Thyroid gland (tissue), 4 donors: Measurements from ENCODE around the gene NTRK2. TPM values are rescaled to one million over a fixed set of nuclear protein-coding genes. Genes with fewer than 3 reads are reported as not detected.

Experiments
- DNase-seq, 2 donors: peaks; one replicate each; pipeline ENCODE4 v3.0.0-alpha.2; 2019
- H3K27ac ChIP-seq, 3 donors: fragments of 200-600 bp; sonication (generic); 1 replicate in 2 of 3; 2 replicates in 1 of 3; pipeline ENCODE4 v1.5.1; 2016 to 2019; ENCODE audit warnings: mild to moderate bottlenecking in 1 of 3, moderate library complexity in 1 of 3
- H3K27me3 ChIP-seq: fragments of 200-600 bp; sonication (generic); one replicate; pipeline ENCODE4 v1.5.1; 2019
- H3K36me3 ChIP-seq, 2 donors: fragments of 200-600 bp; sonication (generic); one replicate each; pipeline ENCODE4 v1.5.1; 2016 to 2019
- H3K4me1 ChIP-seq, 2 donors: fragments of 200-600 bp; sonication (generic); one replicate each; pipeline ENCODE4 v1.5.1; 2017 to 2019
- H3K4me3 ChIP-seq, 3 donors: fragments of 200-600 bp; sonication (generic); replicated peaks in 1 of 3; 1 replicate in 2 of 3; 2 replicates in 1 of 3; pipeline ENCODE4 v1.5.1; 2016; ENCODE audit warnings: mild to moderate bottlenecking in 1 of 3
- H3K9me3 ChIP-seq: fragments of 200-600 bp; sonication (generic); one replicate; pipeline ENCODE4 v1.5.1; 2017
- CTCF ChIP-seq, 6 experiments: fragments of 200-600 bp in 3 of 6; fragments of 450-650 bp in 3 of 6; sonication (generic) in 3 of 6; IDR thresholded peaks; one replicate each; pipeline ENCODE4 v1.5.1; 2016 to 2019; ENCODE audit warnings: antibody characterized with exemption in 6 of 6, mild to moderate bottlenecking in 2 of 6, inconsistent platforms in 1 of 6, moderate library complexity in 1 of 6
- POLR2A ChIP-seq, 2 donors: fragments of 450-650 bp; IDR thresholded peaks; one replicate each; pipeline ENCODE4 v1.6.1; 2017; ENCODE audit warnings: antibody characterized with exemption in 2 of 2, mild to moderate bottlenecking in 2 of 2, moderate library complexity in 1 of 2
- WGBS, 2 donors: methylation state at CpG; one replicate each; pipeline ENCODE4 v1.1.5; 2017; 5-methylcytosine and 5-hydroxymethylcytosine counted together
- intact Hi-C: fragments of 100-400 bp; cut with DNase I; formaldehyde crosslinking; loops from one replicate; pipeline ENCODE4 v1.15.1; 2023
- total RNA-seq, 4 donors: library from RNA; depleted of rRNA; stranded (reverse); fragments of >200 nt; gene quantifications; one replicate each; pipeline ENCODE4 v1.2.3, GENCODE V29; 2016

NTRK2 gene
- total RNA-seq, 4 donors from 2014 or later = 92.0 to 186 (median 142) TPM

GRCh38 chr9:84860249-84861115 lies 191.0 kb downstream of the NTRK2 start:
- WGBS, 2 donors = 72 to 83% methylated on average over 12 of the region's 12 CpGs
- Histone ChIP-seq H3K27ac (no peak overlapping the region), H3K27me3 (no peaks in the 10 kb centered on the region), H3K36me3 (no peaks in the 10 kb centered on the region), H3K4me3 (no peak overlapping the region), H3K4me1 (peaks cover 25 to 36% of the 10 kb centered on the region in 2 donors), H3K9me3 (no peaks in the 10 kb centered on the region)
- no peak for TF ChIP-seq POLR2A (IDR thresholded peaks at IDR 0.05)
- no peak for TF ChIP-seq CTCF (IDR thresholded peaks at IDR 0.05)
- DNase-seq = no peak
- intact Hi-C loops = no loop called here

- 75 to 80% methylated on average over 4 of the region's 4 CpGs for WGBS, 2 donors
- Histone ChIP-seq H3K27ac (peak overlapping the region in 1 of 3 donors; percentile 83), H3K4me1 (peaks cover 25 to 36% of the 10 kb centered on the region in 2 donors), H3K4me3 (no peak overlapping the region), H3K27me3 (no peaks in the 10 kb centered on the region), H3K9me3 (no peaks in the 10 kb centered on the region), H3K36me3 (no peaks in the 10 kb centered on the region)
- intact Hi-C loops = no loop called here
- no peak for DNase-seq
- TF ChIP-seq CTCF (IDR thresholded peaks at IDR 0.05) (no peak), POLR2A (IDR thresholded peaks at IDR 0.05) (no peak)
Measured at GRCh38 chr9:84861455-84861854, 191.9 kb downstream of the NTRK2 start.

- intact Hi-C loops = no loop called here
Measured at GRCh38 chr9:84862308-84862707, 192.8 kb downstream of the NTRK2 start.

GRCh38 chr9:84862810-84863287 lies 193.3 kb downstream of the NTRK2 start:
- no peak overlapping the region for H3K4me3 ChIP-seq
- TF ChIP-seq POLR2A (IDR thresholded peaks at IDR 0.05) = no peak
- TF ChIP-seq CTCF (IDR thresholded peaks at IDR 0.05) = no peak
- H3K36me3 ChIP-seq = no peaks in the 10 kb centered on the region
- H3K4me1 ChIP-seq = peaks cover 25 to 35% of the 10 kb centered on the region in 2 donors
- no peaks in the 10 kb centered on the region for H3K9me3 ChIP-seq
- intact Hi-C loops = no loop called here
- peak; percentile 5 to 22 for DNase-seq
- 76 to 80% methylated on average over 2 of the region's 2 CpGs for WGBS, 2 donors
- H3K27ac ChIP-seq = peak overlapping the region in 1 of 3 donors; percentile 83
- no peaks in the 10 kb centered on the region for H3K27me3 ChIP-seq

More at GRCh38 chr9:84862308-84862707, 192.8 kb downstream of the NTRK2 start:
- WGBS, 2 donors = 72 to 75% methylated on average over 7 of the region's 7 CpGs
- Histone ChIP-seq H3K27ac (peak overlapping the region in 2 of 3 donors; percentile 36 to 83), H3K27me3 (no peaks in the 10 kb centered on the region), H3K4me3 (no peak overlapping the region), H3K36me3 (no peaks in the 10 kb centered on the region), H3K4me1 (peaks cover 25 to 36% of the 10 kb centered on the region in 2 donors), H3K9me3 (no peaks in the 10 kb centered on the region)
- TF ChIP-seq CTCF (IDR thresholded peaks at IDR 0.05) (no peak), POLR2A (IDR thresholded peaks at IDR 0.05) (no peak)
- DNase-seq = peak; percentile 19 to 46

GRCh38 chr9:84863372-84863771 lies 193.8 kb downstream of the NTRK2 start:
- no peaks in the 10 kb centered on the region for H3K27me3 ChIP-seq
- H3K27ac ChIP-seq = no peak overlapping the region
- DNase-seq = no peak
- H3K9me3 ChIP-seq = no peaks in the 10 kb centered on the region
- intact Hi-C loops = no loop called here
- 90 to 94% methylated on average over 4 of the region's 4 CpGs for WGBS, 2 donors
- H3K36me3 ChIP-seq = no peaks in the 10 kb centered on the region
- no peak overlapping the region for H3K4me3 ChIP-seq
- peaks cover 19 to 30% of the 10 kb centered on the region in 2 donors for H3K4me1 ChIP-seq
- no peak for TF ChIP-seq CTCF (IDR thresholded peaks at IDR 0.05)
- TF ChIP-seq POLR2A (IDR thresholded peaks at IDR 0.05) = no peak
